K562 (cell line): Measurements from ENCODE around the gene DUSP10. TPM values are rescaled to one million over a fixed set of nuclear protein-coding genes. Genes with fewer than 3 reads are reported as not detected.

Experiments
- ATF7 ChIP-seq: fragments of 450-650 bp; IDR thresholded peaks from 2 replicates; pipeline ENCODE4 v1.7.1; 2014; ENCODE audit warnings: mild to moderate bottlenecking, moderate library complexity
- CEBPB ChIP-seq: fragments of 450-650 bp; IDR thresholded peaks from 2 replicates; pipeline ENCODE4 v1.6.1; 2016; ENCODE audit warnings: missing genetic modification characterization, missing compliant biosample characterization
- EP400 ChIP-seq: fragments of 450-650 bp; IDR thresholded peaks from 2 replicates; pipeline ENCODE4 v1.6.1; 2017; ENCODE audit warnings: antibody characterized with exemption, mild to moderate bottlenecking, moderate library complexity
- FOSL1 ChIP-seq: fragments of 200-800 bp; sonication (Bioruptor generic); conservative IDR thresholded peaks from 2 replicates; pipeline ENCODE4 v1.6.1; 2016; ENCODE audit warnings: missing genetic modification characterization, missing compliant biosample characterization
- GTF2A2 ChIP-seq: IDR thresholded peaks from 2 replicates; pipeline ENCODE4 v1.6.1; 2016; ENCODE audit warnings: mild to moderate bottlenecking, missing genetic modification characterization, missing compliant biosample characterization
- ILK ChIP-seq: fragments of 450-650 bp; IDR thresholded peaks from 2 replicates; pipeline ENCODE4 v1.6.1; 2016; ENCODE audit warnings: missing genetic modification characterization, low read depth, mild to moderate bottlenecking, missing compliant biosample characterization, moderate library complexity, borderline replicate concordance
- JUN ChIP-seq, 2 experiments: sonication (generic) in 1 of 2; formaldehyde crosslinking in 1 of 2; IDR thresholded peaks; 2 replicates each; pipeline versions ENCODE4 v1.6.1 to v1.8.0; 2012 to 2022; ENCODE audit warnings: borderline replicate concordance in 2 of 2, mild to moderate bottlenecking in 2 of 2, improper control_type of control experiment in 1 of 2, low read depth in 1 of 2, low read length in 1 of 2, missing genetic modification reagents in 1 of 2
- JUND ChIP-seq, 2 experiments: IDR thresholded peaks; 2 replicates in 1 of 2; 3 replicates in 1 of 2; pipeline ENCODE4 v1.6.1; 2011; ENCODE audit warnings: borderline replicate concordance in 2 of 2, low read depth in 2 of 2, low read length in 2 of 2, improper control_type of control experiment in 1 of 2, missing biosample characterization in 1 of 2, missing genetic modification characterization in 1 of 2, missing genetic modification reagents in 1 of 2
- KLF6 ChIP-seq: fragments of 250-450 bp; sonication (Bioruptor Pico); IDR thresholded peaks from 2 replicates; pipeline ENCODE4 v1.4.0; 2020; ENCODE audit warnings: mild to moderate bottlenecking, moderate library complexity, borderline replicate concordance
- MCM3 ChIP-seq: fragments of 450-650 bp; IDR thresholded peaks from 2 replicates; pipeline ENCODE4 v1.6.1; 2016
- NFIX ChIP-seq: fragments of 250-450 bp; sonication (Bioruptor Pico); IDR thresholded peaks from 2 replicates; pipeline ENCODE4 v1.4.0; 2020; ENCODE audit warnings: low read depth, mild to moderate bottlenecking, moderate library complexity
- PCBP2 ChIP-seq: fragments of 200-400 bp; formaldehyde crosslinking; IDR thresholded peaks from 2 replicates; pipeline ENCODE4 v1.6.1; 2018; ENCODE audit warnings: low read length, low read depth, mild to moderate bottlenecking, moderate library complexity; ENCODE audit not compliant: poor library complexity, severe bottlenecking
- TRIM24 ChIP-seq, 2 experiments: fragments of 450-650 bp; IDR thresholded peaks; 2 replicates each; pipeline ENCODE4 v1.6.1; 2016
- ZNF175 ChIP-seq: fragments of 200-800 bp; sonication (Bioruptor generic); IDR thresholded peaks from 2 replicates; pipeline ENCODE4 v1.6.1; 2016; ENCODE audit warnings: low read depth, mild to moderate bottlenecking, missing genetic modification characterization, missing compliant biosample characterization
- ZNF589 ChIP-seq: fragments of 200-800 bp; sonication (Bioruptor generic); IDR thresholded peaks from 2 replicates; pipeline ENCODE4 v1.6.1; 2016; ENCODE audit warnings: low read depth, missing genetic modification characterization, missing compliant biosample characterization
- polyA plus RNA-seq, 8 experiments: library from polyadenylated mRNA; depleted of rRNA in 4 of 8; stranded (reverse) in 5 of 8; unstranded in 3 of 8; fragments of >200 nt; fragmentation: Nextera tagmentation in 2 of 8; fragmentation: Illumina TruSeq in 1 of 8; extraction: Ambion mirVana in 2 of 8; extraction: Trizol in 1 of 8; gene quantifications; 2 replicates each; pipeline versions ENCODE4 v1.2.1 to v1.2.3, GENCODE V29; 2011 to 2014; ENCODE audit warnings: inconsistent platforms in 1 of 8, missing spikeins in 1 of 8
- total RNA-seq, 7 experiments: library from RNA; depleted of rRNA in 6 of 7; stranded (reverse); fragments of >200 nt in 6 of 7; fragmentation: Illumina TruSeq in 2 of 7; extraction: Trizol in 2 of 7; gene quantifications; 2 replicates each; pipeline versions ENCODE4 v1.2.1 to v1.2.3, GENCODE V29; 2011 to 2021; ENCODE audit warnings: low replicate concordance in 1 of 7
- TF ChIP-seq, protein P1 (sequence below): fragments of 450-650 bp; IDR thresholded peaks from 2 replicates; pipeline ENCODE4 v1.6.1; 2017; ENCODE audit warnings: antibody characterized with exemption, mild to moderate bottlenecking
- TF ChIP-seq, protein P2 (sequence below): fragments of 450-650 bp; IDR thresholded peaks from 2 replicates; pipeline ENCODE4 v1.6.1; 2018; ENCODE audit not compliant: partially characterized antibody

Gene DUSP10
- total and polyA plus RNA-seq, 9 of the 15 experiments (the other 6 are each of a cell fraction or from before 2014, with no cell fraction given) = 1.7 to 8.3 (median 6.1) TPM

DNA sequence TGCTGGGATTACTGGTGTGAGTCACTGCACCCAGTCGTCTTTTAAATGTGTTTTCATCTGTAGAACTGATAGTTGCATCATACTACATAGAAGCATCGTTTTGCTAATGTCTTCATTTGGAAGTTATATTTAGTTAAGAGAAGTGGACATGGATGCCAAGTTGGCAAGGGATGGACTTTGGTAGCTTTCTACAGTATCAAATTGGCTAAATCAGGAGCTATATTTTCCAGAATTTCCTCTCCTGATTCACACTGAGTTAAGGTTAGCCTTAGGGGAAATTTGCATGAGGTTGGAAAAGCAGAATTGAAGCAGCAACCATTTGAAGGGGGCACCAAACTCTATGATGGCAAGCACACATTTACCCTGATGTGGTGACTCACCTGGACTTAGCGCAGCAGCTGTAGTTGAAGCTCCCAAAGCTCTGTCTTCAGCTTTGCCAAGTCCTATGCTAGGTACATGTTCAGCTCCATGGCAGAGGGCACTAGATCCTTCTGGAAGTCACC lies 43.9 kb downstream of the DUSP10 start (continued):
- TF ChIP-seq ZNF589 (CRISPR knock-in tag) (peak; percentile 92), PCBP2 (no peak), ILK (tag) (peak; percentile 56; the same call in 1 of the 2 replicates), NFIX (CRISPR knock-in tag) (no peak), TRIM24 (IDR thresholded peaks at IDR 0.05) (peak; percentile 61 to 64; a peak in 2 of 4 replicates), FOSL1 (tag) (peak; percentile 82), KLF6 (peak; percentile 30; the same call in 1 of the 2 replicates), JUND (IDR thresholded peaks at IDR 0.05; ENCODE audit: borderline replicate concordance, low read depth, low read length) (0 out of 2 replicates have a peak, but pooled peaks have one; percentile 39), JUND (tag; IDR thresholded peaks at IDR 0.05; ENCODE audit: borderline replicate concordance, low read depth, low read length) (0 out of 3 replicates have a peak, but pooled peaks have one; percentile 17), GTF2A2 (0 out of 2 replicates have a peak, but pooled peaks have one; percentile 20), ZNF175 (CRISPR knock-in tag) (peak; percentile 96), ATF7 (peak; percentile 47; the same call in 1 of the 2 replicates), MCM3 (no peak), EP400 (peak; percentile 19; the same call in 1 of the 2 replicates), CEBPB (tag) (peak; percentile 74), JUN (IDR thresholded peaks at IDR 0.05; ENCODE audit: borderline replicate concordance, low read depth, low read length) (peak; percentile 44; the same call in 1 of the 2 replicates), JUN (CRISPR knock-in tag; IDR thresholded peaks at IDR 0.05; ENCODE audit: borderline replicate concordance) (no peak)
- TF ChIP-seq, protein P1, sequence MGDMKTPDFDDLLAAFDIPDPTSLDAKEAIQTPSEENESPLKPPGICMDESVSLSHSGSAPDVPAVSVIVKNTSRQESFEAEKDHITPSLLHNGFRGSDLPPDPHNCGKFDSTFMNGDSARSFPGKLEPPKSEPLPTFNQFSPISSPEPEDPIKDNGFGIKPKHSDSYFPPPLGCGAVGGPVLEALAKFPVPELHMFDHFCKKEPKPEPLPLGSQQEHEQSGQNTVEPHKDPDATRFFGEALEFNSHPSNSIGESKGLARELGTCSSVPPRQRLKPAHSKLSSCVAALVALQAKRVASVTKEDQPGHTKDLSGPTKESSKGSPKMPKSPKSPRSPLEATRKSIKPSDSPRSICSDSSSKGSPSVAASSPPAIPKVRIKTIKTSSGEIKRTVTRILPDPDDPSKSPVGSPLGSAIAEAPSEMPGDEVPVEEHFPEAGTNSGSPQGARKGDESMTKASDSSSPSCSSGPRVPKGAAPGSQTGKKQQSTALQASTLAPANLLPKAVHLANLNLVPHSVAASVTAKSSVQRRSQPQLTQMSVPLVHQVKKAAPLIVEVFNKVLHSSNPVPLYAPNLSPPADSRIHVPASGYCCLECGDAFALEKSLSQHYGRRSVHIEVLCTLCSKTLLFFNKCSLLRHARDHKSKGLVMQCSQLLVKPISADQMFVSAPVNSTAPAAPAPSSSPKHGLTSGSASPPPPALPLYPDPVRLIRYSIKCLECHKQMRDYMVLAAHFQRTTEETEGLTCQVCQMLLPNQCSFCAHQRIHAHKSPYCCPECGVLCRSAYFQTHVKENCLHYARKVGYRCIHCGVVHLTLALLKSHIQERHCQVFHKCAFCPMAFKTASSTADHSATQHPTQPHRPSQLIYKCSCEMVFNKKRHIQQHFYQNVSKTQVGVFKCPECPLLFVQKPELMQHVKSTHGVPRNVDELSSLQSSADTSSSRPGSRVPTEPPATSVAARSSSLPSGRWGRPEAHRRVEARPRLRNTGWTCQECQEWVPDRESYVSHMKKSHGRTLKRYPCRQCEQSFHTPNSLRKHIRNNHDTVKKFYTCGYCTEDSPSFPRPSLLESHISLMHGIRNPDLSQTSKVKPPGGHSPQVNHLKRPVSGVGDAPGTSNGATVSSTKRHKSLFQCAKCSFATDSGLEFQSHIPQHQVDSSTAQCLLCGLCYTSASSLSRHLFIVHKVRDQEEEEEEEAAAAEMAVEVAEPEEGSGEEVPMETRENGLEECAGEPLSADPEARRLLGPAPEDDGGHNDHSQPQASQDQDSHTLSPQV = 0 out of 2 replicates have a peak, but pooled peaks have one; percentile 29
- TF ChIP-seq, protein P2, sequence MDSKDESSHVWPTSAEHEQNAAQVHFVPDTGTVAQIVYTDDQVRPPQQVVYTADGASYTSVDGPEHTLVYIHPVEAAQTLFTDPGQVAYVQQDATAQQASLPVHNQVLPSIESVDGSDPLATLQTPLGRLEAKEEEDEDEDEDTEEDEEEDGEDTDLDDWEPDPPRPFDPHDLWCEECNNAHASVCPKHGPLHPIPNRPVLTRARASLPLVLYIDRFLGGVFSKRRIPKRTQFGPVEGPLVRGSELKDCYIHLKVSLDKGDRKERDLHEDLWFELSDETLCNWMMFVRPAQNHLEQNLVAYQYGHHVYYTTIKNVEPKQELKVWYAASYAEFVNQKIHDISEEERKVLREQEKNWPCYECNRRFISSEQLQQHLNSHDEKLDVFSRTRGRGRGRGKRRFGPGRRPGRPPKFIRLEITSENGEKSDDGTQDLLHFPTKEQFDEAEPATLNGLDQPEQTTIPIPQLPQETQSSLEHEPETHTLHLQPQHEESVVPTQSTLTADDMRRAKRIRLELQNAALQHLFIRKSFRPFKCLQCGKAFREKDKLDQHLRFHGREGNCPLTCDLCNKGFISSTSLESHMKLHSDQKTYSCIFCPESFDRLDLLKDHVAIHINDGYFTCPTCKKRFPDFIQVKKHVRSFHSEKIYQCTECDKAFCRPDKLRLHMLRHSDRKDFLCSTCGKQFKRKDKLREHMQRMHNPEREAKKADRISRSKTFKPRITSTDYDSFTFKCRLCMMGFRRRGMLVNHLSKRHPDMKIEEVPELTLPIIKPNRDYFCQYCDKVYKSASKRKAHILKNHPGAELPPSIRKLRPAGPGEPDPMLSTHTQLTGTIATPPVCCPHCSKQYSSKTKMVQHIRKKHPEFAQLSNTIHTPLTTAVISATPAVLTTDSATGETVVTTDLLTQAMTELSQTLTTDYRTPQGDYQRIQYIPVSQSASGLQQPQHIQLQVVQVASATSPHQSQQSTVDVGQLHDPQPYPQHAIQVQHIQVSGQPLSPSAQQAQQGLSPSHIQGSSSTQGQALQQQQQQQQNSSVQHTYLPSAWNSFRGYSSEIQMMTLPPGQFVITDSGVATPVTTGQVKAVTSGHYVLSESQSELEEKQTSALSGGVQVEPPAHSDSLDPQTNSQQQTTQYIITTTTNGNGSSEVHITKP = peak; percentile 43
